Measurements from ENCODE around the gene SSMEM1.
"Not testable (repeated sequence)": the region's sequence is repeated elsewhere in the genome, so short reads cannot be mapped to it uniquely, and the experiment has no call there.

SSMEM1 gene, protein sequence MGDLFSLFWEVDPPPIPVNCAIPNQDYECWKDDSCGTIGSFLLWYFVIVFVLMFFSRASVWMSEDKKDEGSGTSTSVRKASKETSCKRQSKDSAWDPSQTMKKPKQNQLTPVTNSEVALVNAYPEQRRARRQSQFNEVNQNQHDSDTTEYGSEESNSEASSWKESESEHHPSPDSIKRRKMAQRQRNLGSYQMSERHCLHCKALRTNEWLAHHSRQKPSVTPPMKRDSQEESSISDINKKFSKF

DNA sequence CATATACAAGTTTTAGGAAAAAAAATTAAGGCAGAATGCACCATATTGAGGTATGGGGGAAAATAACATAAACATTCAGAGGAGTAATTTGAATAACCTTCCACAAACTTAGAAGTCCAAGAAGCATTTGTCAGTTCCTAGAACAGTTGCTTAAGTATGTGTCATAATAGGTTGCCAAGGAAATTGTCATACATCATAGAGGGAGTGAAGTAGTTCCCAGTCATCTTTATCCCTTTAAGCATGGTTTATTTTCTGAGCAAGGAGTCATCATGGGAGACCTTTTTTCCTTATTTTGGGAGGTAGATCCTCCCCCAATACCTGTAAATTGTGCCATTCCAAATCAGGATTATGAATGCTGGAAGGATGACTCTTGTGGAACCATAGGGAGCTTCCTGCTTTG, at the start of gene SSMEM1:
TSS of gene SSMEM1 (plus strand) at position 219 of the 400 bp plus-strand sequence. CDS start at position 270, 51 bp downstream.
- H3K4me3 Mint-ChIP-seq: no peak within 1 kb of the TSS
- H3K4me1 Mint-ChIP-seq (ENCODE audit: low read depth): peaks cover 23% of the 10 kb centered on the region
- peaks cover 15% of the 10 kb centered on the region for H3K36me3 Mint-ChIP-seq (ENCODE audit: low read depth)
- no peaks in the 10 kb centered on the region for H3K27me3 Mint-ChIP-seq
- no peak within 1 kb of the TSS for H3K27ac Mint-ChIP-seq
- no peaks in the 10 kb centered on the region for H3K9me3 Mint-ChIP-seq

DNA sequence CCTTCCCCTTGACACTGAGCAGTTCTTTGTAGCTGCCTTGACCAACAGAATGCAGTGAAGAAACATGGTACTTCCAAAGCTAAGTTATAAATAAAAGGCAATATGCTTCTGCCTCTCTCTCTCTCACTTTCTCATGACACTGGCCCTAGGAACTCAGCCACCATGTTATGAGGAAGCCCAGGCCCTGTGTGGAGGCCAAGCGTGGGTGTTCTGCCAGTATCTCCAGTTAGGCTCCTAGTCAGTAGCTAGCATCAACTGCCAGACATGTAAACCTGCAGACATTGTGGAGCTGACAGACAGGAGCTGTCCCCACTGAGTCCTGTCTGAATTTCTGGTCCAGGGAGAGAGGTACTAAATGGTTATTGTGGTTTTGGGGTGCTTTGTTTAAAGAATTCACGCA, 47.6 kb upstream of the SSMEM1 start:
- Mint-ChIP-seq H3K9me3 (no peaks in the 10 kb centered on the region), H3K36me3 (ENCODE audit: low read depth) (peaks cover 74% of the 10 kb centered on the region), H3K4me1 (ENCODE audit: low read depth) (no peaks in the 10 kb centered on the region), H3K4me3 (no peak overlapping the region), H3K27ac (no peak overlapping the region), H3K27me3 (peaks cover 4% of the 10 kb centered on the region)

DNA sequence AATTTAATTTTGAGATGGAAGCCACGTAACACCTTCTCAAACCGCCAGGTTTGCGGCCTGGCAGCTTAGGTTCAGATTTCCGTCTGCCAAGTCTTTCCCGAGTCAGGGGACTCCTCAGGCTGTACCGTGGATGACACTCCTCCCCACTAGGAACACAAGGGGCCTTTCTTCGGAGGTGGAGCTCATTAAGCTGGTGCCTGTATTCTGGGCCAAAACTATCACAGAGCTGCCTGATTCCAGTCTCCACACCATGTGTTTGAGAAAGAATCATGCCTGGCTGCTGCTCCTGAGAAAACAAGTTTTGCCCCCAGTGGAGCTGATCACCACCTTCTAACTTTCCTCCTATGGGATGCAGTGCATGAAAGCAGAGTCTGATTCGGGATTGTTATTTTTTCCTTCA, 47.2 kb upstream of the SSMEM1 start:
- H3K9me3 Mint-ChIP-seq: no peaks in the 10 kb centered on the region
- H3K27ac Mint-ChIP-seq: peak overlapping the region; percentile 14
- no peak overlapping the region for H3K4me3 Mint-ChIP-seq
- H3K4me1 Mint-ChIP-seq (ENCODE audit: low read depth): no peaks in the 10 kb centered on the region
- H3K36me3 Mint-ChIP-seq (ENCODE audit: low read depth): peaks cover 79% of the 10 kb centered on the region
- H3K27me3 Mint-ChIP-seq: peaks cover 2% of the 10 kb centered on the region

DNA sequence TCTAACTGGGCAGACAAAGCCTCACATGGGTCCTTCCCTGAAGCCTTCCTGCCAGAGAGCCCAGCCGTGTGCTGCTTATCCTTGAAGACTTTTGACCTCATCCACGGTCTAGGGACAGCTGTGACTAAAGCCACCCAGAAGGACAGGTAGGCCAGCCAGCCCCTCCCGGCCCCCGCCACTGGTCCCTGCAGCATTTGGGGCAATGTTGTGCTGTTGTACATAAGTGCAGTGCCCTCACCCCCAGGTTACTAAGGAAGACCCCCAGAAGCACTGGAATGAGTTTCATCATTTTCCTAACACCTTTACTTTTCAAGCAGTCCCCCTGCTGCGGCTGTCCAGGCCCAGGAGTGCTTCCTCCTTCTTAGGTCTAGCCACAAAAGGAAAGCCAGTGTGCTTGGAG, 45.5 kb upstream of the SSMEM1 start:
- Mint-ChIP-seq H3K36me3 (ENCODE audit: low read depth) (peaks cover 85% of the 10 kb centered on the region), H3K4me1 (ENCODE audit: low read depth) (no peaks in the 10 kb centered on the region), H3K27me3 (no peaks in the 10 kb centered on the region), H3K27ac (no peak overlapping the region), H3K9me3 (no peaks in the 10 kb centered on the region), H3K4me3 (no peak overlapping the region)

DNA sequence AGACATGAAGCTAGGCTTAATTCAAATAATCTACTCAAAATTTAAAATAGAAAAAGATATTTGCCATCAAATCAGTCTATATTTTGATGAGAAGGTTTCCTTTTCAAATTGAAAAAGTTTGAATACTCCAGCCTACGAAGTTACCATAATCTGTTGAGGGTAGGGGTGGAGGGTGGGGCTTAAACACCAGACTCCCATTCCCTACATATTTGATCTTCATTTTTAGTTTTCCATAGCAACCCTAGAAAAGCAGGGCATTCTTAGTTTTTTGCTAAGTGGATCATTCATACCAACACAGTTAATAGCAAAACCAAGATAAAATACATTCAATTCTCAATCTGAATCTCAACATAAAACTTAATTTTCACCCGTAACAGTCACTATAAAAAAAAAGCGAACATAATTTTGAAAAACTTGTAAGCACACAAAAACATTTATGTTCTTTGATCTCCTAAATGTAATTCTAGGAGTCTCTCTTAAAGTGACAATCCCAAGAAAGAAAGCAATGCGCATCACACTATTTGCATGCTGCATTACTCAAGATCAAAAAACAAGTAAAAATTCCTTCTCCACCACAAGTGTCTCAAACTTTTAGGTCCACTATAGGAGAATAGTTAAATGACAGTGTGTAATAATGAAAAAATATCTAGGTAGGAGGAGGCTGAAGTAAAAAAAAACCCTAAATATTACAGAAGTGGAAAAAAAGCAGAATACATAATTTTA, 33.3 kb upstream of the SSMEM1 start:
- H3K27ac Mint-ChIP-seq: no peak overlapping the region
- peaks cover 68% of the 10 kb centered on the region for H3K36me3 Mint-ChIP-seq (ENCODE audit: low read depth)
- no peaks in the 10 kb centered on the region for H3K27me3 Mint-ChIP-seq
- no peak overlapping the region for H3K4me3 Mint-ChIP-seq
- H3K9me3 Mint-ChIP-seq: no peaks in the 10 kb centered on the region
- no peaks in the 10 kb centered on the region for H3K4me1 Mint-ChIP-seq (ENCODE audit: low read depth)

DNA sequence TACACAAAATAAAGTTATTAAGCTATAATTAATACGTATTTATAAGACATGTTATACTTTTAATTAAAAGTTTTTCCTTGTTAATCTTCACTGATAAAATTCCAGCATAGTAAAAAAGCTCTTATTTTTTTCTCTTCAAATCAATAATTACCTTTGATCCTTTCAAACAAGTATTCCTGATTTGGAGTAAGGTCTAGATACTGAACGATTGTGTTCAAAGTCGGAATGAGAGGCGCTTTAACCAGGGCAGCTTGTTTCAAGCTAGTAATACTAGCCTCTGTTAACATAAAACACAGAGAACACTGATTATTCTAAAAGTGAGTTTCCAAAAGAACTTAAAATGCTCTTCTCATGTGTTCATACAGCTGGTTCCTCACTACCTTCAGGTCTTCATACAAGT, 29.4 kb upstream of the SSMEM1 start:
- Mint-ChIP-seq H3K27me3 (no peaks in the 10 kb centered on the region), H3K4me1 (ENCODE audit: low read depth) (peaks cover 23% of the 10 kb centered on the region), H3K36me3 (ENCODE audit: low read depth) (peaks cover 73% of the 10 kb centered on the region), H3K9me3 (no peaks in the 10 kb centered on the region), H3K4me3 (no peak overlapping the region), H3K27ac (no peak overlapping the region)

DNA sequence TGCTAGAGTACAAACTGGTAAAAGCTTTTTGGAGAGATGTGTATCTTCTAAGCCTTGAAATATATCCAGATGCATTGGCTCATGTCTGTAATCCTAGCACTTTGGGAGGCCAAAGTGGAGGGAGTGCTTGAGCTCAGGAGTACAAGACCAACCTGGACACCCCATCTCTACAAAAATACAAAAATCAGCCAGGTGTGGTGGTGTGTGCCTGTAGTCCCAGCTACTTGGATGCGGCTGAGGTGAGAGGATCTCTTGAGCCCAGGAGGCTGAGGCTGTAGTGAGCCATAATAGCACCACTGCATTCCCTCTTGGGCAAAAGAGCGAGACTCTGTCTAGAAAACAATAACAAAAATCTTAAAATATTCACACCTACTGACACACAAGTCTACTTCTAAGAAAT, 28.0 kb upstream of the SSMEM1 start:
- Mint-ChIP-seq H3K27me3 (no peaks in the 10 kb centered on the region), H3K27ac (no peak overlapping the region), H3K36me3 (ENCODE audit: low read depth) (peaks cover 73% of the 10 kb centered on the region), H3K4me1 (ENCODE audit: low read depth) (peaks cover 29% of the 10 kb centered on the region), H3K4me3 (no peak overlapping the region), H3K9me3 (no peaks in the 10 kb centered on the region)

DNA sequence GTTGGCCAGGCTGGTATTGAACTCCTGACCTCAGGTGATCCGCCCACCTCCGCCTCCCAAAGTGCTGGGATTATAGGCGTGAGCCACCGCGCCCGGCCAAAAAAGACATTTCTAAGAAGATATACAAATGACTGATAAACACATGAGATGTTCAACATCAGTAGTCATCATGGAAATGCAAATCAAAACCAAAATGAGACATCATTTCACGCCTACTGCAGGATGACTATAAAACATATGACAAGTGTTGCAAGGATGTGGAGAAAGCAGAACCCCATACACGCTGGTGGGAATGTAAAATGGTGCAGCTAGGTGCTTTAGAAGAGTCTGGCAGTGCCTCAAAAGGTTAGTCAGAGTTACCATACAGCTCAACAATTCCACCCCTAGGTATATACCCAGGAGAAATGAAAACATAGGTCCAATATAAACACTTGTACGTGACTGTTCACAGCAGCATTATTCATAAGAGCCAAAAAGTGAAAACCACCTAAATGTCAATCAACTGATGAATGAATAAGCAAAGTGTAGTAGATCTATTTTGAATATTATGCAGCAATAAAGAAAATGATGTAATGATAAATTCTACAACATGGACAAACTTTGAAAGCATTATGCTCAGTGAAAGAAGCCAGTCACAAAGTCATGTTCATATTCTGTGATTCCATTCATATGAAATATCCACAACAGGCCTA, 26.9 kb upstream of the SSMEM1 start:
- Mint-ChIP-seq H3K9me3 (no peaks in the 10 kb centered on the region), H3K4me1 (ENCODE audit: low read depth) (peaks cover 29% of the 10 kb centered on the region), H3K36me3 (ENCODE audit: low read depth) (peaks cover 74% of the 10 kb centered on the region), H3K27me3 (no peaks in the 10 kb centered on the region), H3K27ac (peak overlapping the region; percentile 91), H3K4me3 (peak overlapping the region; percentile 30)

DNA sequence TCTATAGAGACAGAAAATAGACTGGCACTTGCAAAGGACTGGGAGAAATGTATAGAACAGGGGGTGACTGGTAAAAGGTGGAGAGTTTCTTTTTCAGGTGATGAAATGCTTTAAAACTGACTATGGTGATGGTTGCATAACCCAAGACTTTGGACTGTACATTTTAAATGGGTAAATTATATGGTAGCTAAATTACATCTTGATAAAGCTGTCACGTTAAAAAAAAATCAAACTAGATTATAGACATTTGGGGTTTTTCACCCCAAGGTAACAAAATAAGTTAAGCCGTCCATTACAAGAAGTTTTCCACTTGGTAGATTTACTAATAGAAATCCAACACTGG, 26.4 kb upstream of the SSMEM1 start:
- no peaks in the 10 kb centered on the region for H3K27me3 Mint-ChIP-seq
- H3K4me3 Mint-ChIP-seq: peak overlapping the region; percentile 30
- peaks cover 71% of the 10 kb centered on the region for H3K36me3 Mint-ChIP-seq (ENCODE audit: low read depth)
- peaks cover 29% of the 10 kb centered on the region for H3K4me1 Mint-ChIP-seq (ENCODE audit: low read depth)
- H3K27ac Mint-ChIP-seq: peak overlapping the region; percentile 91
- no peaks in the 10 kb centered on the region for H3K9me3 Mint-ChIP-seq

DNA sequence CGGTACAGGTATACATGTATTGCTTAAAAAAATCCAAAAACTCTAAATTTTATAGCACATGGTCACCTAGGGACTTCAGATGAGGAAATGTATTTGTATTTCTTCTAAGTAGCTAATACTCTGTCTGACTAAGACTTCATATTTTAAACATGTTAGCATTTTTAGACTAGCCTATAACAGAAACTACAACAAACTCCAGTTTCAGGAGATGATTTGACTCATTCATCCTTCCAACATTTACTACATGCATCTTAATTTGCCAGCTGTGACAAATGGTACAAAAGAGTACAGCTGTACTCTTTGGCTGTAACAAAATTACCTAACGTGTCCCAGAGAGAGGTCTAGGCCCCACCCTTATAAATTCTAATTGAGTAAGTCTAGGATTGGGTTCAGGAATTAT, 24.7 kb upstream of the SSMEM1 start:
- Mint-ChIP-seq H3K9me3 (no peaks in the 10 kb centered on the region), H3K4me1 (ENCODE audit: low read depth) (peaks cover 31% of the 10 kb centered on the region), H3K27ac (no peak overlapping the region), H3K4me3 (no peak overlapping the region), H3K36me3 (ENCODE audit: low read depth) (peaks cover 67% of the 10 kb centered on the region), H3K27me3 (no peaks in the 10 kb centered on the region)

DNA sequence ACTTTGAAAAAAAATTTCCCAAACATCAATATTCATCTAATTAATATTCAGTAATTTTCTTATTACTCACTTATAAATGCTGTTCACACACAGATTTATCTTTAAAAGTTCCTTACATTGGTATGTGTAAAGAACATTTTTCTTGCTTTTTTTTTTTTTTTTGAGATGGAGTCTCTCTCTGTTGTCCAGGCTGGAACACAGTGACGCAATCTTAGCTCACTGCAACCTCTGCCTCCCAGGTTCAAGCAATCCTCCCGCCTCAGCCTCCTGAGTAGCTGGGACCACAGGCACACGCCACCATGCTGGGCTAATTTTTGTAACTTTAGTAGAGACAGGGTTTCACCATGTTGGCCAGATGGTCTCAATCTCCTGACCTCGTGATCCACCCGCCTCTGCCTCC, 23.3 kb upstream of the SSMEM1 start:
- not testable (repeated sequence) for H3K27me3 Mint-ChIP-seq, H3K27ac Mint-ChIP-seq, H3K9me3 Mint-ChIP-seq, H3K4me3 Mint-ChIP-seq
- peaks cover 66% of the 10 kb centered on the region for H3K36me3 Mint-ChIP-seq (ENCODE audit: low read depth)
- peaks cover 35% of the 10 kb centered on the region for H3K4me1 Mint-ChIP-seq (ENCODE audit: low read depth)

DNA sequence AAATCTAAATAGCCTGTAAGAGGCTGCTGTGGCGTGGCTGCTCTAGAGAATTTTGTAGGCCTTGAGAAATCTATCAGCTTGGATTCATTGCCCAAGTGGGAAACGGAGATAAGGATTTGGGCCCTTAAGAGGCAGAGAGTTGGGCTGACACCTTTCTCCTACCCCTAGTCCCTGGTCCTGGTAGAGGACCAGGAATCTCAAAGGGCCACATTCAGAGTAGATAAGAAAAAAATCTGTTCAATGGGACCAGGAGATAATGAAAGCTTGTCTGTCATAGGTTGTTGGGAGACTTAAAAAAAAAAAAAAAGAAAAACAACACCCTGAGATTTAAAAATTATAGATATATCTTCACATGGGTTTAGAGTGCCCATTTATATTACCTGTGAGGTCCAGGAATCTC, 20.3 kb upstream of the SSMEM1 start:
- Mint-ChIP-seq H3K4me1 (ENCODE audit: low read depth) (peaks cover 20% of the 10 kb centered on the region), H3K9me3 (no peaks in the 10 kb centered on the region), H3K27me3 (no peaks in the 10 kb centered on the region), H3K4me3 (no peak overlapping the region), H3K36me3 (ENCODE audit: low read depth) (peaks cover 66% of the 10 kb centered on the region), H3K27ac (no peak overlapping the region)

DNA sequence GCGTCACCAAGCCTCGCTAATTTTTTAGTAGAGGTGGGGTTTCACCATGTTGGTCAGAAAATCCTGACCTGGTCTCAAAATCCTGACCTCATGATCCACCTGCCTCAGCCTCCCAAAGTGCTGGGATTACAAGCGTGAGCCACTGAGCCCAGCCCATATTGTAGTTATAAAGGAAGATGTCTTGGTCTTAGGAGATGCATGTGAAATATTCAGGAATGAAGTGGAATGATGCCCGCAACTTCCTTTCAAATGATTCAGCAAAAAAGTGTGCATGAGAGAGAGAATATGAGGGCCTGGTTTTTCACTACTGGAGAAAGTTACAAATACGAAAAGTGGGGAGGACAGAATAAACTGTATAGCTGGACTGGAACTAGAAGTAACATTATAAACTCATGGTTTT, 18.3 kb upstream of the SSMEM1 start:
- Mint-ChIP-seq H3K4me3 (no peak overlapping the region), H3K27ac (no peak overlapping the region), H3K4me1 (ENCODE audit: low read depth) (peaks cover 6% of the 10 kb centered on the region), H3K9me3 (no peaks in the 10 kb centered on the region), H3K36me3 (ENCODE audit: low read depth) (peaks cover 60% of the 10 kb centered on the region), H3K27me3 (no peaks in the 10 kb centered on the region)

DNA sequence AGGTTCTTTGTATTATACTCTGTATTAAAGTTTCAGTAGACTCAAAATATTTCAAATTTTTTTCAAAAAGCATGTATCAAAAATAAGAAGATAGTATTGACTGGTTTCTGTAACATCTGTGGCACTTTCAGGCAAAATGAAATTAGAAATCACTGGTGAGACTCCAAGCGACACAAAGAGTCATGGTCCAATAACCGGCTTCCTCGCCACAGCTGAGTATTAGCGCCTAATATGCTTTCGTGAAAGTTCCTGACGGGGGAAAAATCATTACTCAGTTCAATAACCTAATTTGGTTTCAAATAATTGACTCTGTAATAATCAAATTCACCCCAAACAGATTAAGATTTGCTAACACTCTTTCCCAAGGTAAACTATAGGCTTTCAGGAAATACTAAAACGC, 15.9 kb upstream of the SSMEM1 start:
- peaks cover 68% of the 10 kb centered on the region for H3K36me3 Mint-ChIP-seq (ENCODE audit: low read depth)
- H3K4me3 Mint-ChIP-seq: no peak overlapping the region
- H3K9me3 Mint-ChIP-seq: no peaks in the 10 kb centered on the region
- H3K27me3 Mint-ChIP-seq: no peaks in the 10 kb centered on the region
- H3K27ac Mint-ChIP-seq: no peak overlapping the region
- H3K4me1 Mint-ChIP-seq (ENCODE audit: low read depth): peaks cover 3% of the 10 kb centered on the region

DNA sequence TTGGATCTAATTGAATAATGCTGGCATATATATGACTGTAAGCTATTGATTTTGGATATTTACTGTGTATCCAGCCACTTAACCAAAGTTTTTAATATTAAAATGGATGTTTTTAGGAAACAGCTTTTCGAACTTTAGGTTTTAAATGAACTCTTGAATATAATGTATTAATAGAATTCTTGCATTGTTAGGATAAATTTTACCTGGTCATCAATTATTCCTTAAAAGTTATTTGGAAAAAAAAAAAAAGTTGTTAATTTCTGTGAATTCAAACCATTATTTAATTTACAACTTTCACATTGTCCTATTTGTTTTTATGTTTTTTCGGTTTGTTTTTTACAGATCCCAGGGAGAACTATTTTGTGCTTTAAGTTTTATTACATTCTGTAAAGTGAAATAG, 12.3 kb upstream of the SSMEM1 start:
- H3K27ac Mint-ChIP-seq: no peak overlapping the region
- peaks cover 69% of the 10 kb centered on the region for H3K36me3 Mint-ChIP-seq (ENCODE audit: low read depth)
- H3K27me3 Mint-ChIP-seq: no peaks in the 10 kb centered on the region
- no peaks in the 10 kb centered on the region for H3K9me3 Mint-ChIP-seq
- H3K4me1 Mint-ChIP-seq (ENCODE audit: low read depth): peaks cover 10% of the 10 kb centered on the region
- H3K4me3 Mint-ChIP-seq: no peak overlapping the region

Data from stimulated activated naive CD8-positive, alpha-beta T cell treated with anti-CD3 and anti-CD28 coated beads, Interleukin-15, Interleukin-2, amounts not matched to agents 100 ng/mL and 50 ng/mL, for 24 hours (primary cell).